Lung microvascular endothelial cell (primary cell): ENCODE measurements around the gene NTN4. TPM values are rescaled to one million over a fixed set of nuclear protein-coding genes. Genes with fewer than 3 reads are reported as not detected.
"Not testable (repeated sequence)": the region's sequence is repeated elsewhere in the genome, so short reads cannot be mapped to it uniquely, and the experiment has no call there.

Experiments
- DNase-seq, 2 donors: peaks; one replicate each; pipeline versions ENCODE4 v3.0.0 to v3.0.0-alpha.2; 2010; ENCODE audit warnings: low read depth in 2 of 2
- total RNA-seq: library from RNA; depleted of rRNA; stranded (reverse); fragments of >200 nt; gene quantifications from 2 replicates; pipeline ENCODE4 v1.2.1, GENCODE V29; 2014

NTN4 gene
- total RNA-seq, 1 donor from 2014 or later, result 678 TPM

DNA sequence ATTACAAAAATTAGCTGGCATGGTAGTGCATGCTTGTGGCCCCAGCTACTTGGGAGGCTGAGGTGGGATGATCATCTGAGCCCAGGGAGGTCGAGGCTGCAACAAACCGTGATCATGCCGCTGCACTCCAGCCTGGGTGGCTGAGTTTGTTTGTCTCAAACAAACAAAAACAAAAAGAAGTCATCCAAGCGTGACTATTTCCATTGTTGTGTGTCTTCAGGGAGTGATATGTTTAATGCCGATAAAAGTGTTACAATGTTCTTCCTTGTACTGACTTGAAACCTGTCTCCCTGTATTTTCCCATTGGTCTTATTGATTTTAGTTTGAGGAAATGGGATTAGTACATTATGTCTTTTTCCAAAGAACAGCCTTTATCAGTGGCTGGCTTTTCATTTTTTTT is 163.7 kb downstream of the NTN4 start:
- DNase-seq, result no peak

DNA sequence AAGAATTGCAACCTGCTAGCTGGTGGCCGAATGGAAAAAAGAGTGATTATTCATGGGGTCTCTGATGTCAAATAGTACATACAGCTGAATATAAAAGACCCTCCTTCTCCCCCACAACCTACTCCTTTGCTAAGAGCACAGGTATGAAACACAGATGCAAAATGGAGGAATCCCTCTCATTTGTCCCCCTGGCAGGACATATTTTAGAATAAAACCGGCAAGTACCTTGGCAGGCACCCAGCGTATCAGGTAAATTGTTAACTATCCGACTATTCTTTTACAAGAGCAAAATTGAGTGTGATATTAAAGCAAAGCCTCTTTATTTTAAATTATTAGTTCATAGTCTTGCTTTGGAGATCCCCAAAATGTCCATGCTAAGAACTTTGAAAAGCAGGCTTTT is 165.6 kb downstream of the NTN4 start:
- no peak for DNase-seq

DNA sequence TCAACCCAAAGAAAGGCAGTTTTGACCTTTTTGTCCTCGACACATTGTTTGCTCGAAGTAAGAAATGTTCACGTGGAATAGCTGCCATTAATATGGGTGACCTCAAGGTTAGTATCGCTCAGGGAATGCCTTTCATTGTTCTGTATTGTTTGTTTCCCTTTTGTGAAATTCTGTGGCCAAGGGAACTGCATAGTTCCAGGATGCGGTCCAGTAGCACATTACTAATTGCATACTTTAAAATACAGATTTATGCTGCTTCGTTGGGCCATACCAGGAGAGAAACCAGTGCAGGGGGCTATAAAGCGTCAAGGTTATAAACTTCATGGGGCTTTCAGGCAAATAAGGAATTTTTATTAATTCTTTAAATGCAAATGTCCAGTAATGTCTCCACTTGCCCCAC is 166.0 kb downstream of the NTN4 start:
- peak; percentile 97 to 98 for DNase-seq

DNA sequence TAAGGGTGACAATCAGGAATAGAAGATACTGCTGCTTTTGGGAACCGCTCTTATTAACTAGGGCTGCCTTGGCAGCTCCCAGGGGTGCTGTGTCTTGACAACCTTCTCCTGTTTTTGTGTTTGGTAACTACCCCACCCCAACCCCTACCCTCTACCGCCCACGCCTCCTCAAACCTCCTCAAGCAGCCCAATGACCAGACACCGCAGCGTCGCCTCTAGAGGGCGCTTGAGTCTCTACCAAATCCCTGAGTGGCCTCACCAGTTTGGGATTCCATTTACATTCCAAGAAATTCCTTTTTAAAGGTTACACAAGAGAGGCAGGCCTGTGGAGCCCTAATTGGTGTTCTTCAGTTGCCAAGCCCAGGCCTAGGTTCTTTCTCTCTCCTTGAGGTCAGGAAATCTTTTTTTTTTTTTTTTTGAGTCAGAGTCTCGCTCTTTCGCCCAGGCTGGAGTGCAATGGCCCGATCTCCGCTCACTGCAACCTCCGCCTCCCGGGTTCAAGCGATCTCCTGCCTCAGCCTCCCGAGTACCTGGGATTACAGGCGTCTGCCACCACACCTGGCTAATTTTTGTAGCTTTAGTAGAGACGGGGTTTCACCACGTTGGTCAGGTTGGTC is 166.9 kb downstream of the NTN4 start:
- DNase-seq, result peak; percentile 85 to 95

DNA sequence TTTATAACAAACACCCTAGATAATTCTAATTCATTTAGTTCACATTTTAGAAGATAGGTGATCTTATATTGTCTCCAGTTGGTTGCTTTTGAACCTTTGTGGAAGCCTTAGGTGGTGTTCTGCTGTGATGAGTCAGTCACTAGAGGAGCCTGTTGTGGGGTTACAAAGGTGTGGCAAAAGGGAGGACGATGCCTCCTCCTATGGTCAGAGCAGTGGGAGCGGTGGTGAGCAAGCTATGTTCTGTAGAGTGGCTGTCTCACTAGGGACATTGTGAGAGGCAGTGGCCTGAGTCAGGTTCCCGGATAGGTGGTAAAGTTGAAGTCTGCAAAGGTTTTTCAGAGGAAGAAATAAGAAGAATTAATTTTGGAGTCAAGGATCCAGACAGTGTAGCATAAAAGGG is 167.7 kb downstream of the NTN4 start:
- DNase-seq, result no peak

DNA sequence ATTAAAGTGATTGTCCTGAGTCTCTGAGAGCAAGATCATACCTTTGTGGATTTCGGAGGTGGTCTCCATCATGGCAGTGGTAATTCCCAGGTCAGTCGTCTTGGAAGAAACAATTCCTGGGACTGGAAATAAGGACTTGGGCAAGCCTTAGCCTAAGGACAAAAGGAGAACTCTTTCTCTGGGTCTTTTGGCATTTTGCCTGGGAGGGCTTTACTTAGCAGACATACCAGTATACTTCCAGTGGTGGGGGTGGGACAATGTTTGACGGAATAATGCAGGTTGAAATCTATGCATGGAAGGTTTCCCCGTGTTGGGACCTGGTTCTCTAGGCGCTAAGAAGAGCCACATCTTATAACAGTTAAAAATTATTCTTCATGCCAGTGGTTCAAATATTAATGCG is 168.8 kb downstream of the NTN4 start:
- DNase-seq, result no peak

DNA sequence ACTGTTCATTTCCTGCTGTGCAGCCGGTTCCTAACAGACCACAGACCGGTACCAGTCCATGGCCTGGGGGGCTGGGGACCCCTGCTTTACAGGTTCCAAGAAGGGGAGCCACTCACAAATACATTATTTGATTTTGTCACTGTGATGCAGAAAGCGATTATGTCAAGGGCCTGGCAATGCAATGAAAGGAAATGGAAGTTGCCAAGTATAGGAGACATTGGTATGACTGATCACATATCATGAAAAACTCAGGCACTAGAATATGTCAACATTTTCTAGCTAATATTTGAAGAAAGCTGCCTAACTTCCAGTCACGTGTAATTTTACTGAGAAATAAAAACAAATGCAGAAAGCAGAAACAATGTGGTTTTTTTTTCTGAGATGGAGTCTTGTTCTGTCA is 170.4 kb downstream of the NTN4 start:
- peak; percentile 65 to 75 for DNase-seq

DNA sequence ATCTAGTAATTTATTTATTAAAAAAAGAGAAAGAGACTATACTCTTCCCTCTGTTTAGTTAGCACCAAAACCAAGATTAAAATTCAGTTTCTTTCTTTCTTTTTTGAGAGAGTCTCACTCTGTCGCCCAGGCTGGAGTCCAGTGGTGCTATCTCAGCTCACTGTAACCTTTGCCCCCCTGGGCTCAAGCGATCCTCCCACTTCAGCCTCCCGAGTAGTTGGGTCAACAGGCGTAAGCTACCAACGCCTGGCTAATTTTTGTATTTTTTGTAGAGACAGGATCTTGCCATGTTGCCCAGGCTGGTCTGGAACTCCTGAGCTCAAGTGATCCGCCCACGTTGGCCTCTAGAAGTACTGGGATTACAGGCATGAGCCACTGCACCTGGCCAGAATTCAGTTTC is 174.1 kb downstream of the NTN4 start:
- not testable (repeated sequence) for DNase-seq

DNA sequence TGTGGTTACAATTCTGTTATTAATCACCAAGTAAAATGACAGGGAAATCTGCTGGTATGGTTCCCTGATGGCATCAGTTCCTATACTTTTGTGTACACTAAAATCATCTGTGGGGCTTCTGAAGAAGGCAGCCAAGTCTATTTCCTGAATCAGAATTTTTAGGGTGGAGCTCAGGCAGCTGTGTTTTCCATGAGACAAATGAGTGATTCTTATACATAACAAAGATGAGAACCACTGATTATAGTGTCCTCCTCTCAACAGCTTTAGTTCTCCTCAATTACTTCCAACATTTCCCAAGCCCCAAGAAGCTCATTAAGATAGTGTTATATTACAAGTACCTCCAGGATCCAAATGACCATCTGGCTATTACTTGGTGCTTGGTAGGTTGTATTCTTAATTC is 174.8 kb downstream of the NTN4 start:
- DNase-seq, result peak; percentile 79 to 98

DNA sequence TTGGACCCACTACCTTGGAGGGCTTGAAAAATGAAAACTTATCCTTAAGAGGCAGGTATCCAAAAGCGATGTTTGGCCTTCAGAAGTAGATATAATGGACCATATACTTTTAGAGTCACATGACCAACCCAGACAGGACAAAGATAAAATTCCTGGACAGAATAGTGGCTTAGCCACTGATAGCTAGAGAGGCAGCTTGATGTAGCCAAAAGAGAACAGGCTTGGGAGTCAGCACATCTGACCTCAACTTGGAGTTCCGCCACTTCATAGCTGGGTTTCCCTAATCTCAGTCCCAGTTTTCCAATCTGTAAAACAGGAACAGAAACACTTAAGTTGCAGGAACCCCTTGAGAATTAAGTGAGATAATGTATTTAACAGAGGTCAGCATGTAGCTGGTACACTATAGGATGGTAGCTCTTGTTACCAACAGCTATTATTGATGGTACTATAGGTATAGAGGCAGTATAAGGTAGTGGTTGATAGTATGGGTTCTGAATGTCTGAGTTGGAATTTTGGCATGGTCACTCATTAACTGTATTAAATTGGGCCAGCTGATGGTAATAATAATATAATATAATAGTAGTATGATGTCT is 176.1 kb downstream of the NTN4 start:
- no peak for DNase-seq

DNA sequence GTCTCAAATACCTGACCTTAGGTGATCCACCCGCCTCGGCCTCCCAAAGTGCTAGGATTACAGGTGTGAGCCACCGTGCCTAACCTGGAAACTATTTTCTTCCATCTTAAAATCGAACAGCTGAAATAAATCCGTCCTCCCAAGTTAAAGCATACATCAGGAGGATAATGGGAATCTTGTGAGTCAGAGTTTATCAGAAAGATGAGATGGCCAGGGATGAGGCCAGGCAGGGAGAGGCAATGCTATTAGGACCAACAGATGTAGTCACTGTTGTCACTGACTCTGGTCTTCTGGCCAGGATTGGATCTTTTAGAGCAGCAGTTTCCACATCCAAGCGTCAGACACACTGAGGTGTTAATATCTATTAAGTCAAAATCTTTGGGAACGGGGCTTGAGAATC is 177.5 kb downstream of the NTN4 start:
- no peak for DNase-seq

DNA sequence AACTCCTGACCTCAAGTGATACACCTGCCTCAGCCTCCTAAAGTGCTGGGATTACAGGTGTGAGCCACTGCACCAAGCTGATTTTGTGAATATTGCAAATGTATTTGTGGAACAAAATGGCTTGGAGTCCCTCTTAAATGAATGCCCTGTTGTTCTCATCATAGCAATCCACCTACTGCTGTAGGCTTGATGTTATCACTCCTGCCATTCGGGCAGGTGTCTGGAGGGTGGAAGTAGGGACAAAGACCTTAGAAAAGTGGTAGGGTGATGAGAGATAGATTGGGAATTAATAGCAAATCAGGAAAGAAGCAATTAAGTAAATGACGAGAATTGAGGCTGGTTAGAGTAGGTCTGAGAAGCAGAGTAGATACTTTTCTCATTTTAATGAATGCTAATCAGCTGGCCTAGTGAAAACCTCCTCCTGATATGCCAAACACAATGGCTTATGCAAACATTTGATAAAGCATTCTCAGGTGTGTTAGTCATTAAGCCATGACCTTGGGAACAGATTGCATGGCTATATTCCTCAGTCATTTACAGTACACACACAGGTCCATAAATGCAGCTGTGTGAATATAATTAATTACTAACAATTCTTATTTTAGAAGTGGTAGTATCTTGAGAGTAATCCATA is 178.8 kb downstream of the NTN4 start:
- DNase-seq, result peak; percentile 72 to 88

DNA sequence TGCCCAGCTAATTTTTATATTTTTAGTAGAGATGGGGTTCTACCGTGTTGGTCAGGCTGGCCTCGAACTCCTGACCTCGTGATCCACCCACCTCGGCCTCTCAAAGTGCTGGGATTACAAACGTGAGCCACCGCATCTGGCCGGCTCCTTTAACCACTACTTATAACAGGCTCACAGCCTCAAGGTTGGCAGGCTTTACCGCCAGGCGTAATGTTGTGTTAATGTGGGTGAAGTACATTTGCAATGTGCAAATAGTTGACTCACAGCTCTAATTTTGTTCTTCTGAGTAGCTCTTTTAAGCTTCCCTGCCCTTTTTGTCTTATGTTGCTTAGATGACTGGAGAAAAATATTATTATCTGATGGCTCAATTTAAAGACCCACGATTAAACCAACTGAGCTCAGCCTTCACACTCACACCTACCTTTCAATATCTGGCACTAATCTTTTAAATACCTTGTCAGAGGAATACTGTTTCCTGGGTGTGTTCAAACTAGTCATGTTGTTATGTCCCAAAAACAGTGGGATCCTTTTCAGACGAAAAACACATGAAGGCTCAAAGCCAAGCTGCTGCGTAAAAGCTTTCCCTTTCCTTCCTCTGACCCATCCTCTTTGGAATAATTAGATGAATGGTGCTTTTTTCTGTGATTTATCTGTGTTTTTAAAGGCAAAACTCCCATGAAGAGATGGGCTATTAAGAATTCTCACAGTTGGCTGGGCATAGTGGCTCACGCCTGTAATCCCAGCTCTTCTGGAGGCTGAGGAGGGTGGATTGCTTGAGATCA is 182.1 kb downstream of the NTN4 start:
- DNase-seq, result peak; percentile 91 to 96

Other genes with a start within 250 kb of the NTN4 start
- gene USP44, start 239.3 kb downstream of the NTN4 start, total RNA-seq, result 0.87 and 1.8 TPM in 2 replicates
- 13.7 and 19.8 TPM in 2 replicates for gene SNRPF, start 68.2 kb upstream of the NTN4 start, total RNA-seq
- not detected in 2 replicates for gene CCDC38, start 151.8 kb upstream of the NTN4 start, total RNA-seq
- gene AMDHD1, start 152.6 kb upstream of the NTN4 start, total RNA-seq, result not detected in 2 replicates
- gene HAL, start 205.6 kb upstream of the NTN4 start, total RNA-seq, result under 0.01 and 0.22 TPM in 2 replicates
- gene LTA4H, start 244.8 kb upstream of the NTN4 start, total RNA-seq, result 47.2 and 56.0 TPM in 2 replicates